NCI-H526 treated with DMSO at 0.1 percent for 48 hours (cell line): Measurements from ENCODE around the gene LHX8.
"Not testable (repeated sequence)": the region's sequence is repeated elsewhere in the genome, so short reads cannot be mapped to it uniquely, and the experiment has no call there.

ENCODE experiments used
- DNase-seq: peaks from one replicate; lab custom pipeline; 2025; lab: John Stamatoyannopoulos, UW

LHX8 gene

DNA sequence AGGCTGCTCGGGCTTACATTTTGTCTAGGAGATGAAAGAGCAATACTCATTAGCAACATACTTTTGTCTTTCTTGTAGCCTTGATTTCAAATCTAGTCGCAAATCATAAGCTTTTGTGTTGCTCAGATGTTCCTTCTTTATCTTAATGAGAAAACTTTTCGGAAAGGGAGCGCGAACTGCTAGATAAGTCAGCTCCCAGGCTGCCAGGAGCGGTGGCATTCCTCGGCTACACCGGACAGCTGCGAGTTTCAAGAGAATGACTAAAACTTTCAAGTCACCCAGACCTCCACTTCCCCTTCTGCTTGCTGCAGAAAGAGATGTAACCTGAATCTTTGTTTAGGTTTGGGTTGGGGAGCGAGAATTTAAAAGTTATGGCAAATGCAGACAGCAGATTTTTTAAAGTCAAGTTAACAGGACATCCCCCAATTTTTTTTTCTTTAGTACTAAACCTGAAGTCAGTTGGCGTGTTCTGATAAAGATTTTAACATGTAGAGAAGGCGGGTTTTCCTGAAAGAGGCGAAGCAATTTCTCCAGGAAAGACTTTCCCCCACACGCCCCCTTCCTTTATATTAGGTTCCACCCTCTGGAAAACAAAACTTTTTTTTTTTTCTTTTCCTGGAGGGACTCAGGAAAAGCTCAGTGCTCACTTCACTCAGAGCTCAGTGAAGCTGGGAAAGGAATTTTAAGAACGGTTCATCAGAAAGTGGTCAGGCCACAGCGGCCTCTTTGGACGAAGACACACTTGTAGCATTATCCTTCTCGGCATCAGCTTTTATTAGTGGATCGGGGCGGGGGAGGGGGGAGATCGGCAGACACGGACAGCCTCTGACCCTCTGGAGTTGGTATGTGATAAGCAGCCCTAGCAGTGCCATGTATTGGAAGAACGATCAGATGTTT, at the start of gene LHX8:
TSS of gene LHX8 (plus strand) at position 639 of the 897 bp plus-strand sequence. CDS start 2,227 bp downstream, outside the sequence.
- no peak for DNase-seq

- DNase-seq, result no peak
Measured at GRCh38 chr1:75085931-75086330, 48.3 kb upstream of the LHX8 start.

GRCh38 chr1:75087278-75087677, 46.9 kb upstream of the LHX8 start:
- no peak for DNase-seq

- no peak for DNase-seq
Measured at GRCh38 chr1:75092141-75092540, 42.0 kb upstream of the LHX8 start.

GRCh38 chr1:75097654-75098053, 36.5 kb upstream of the LHX8 start:
- DNase-seq, result no peak

- DNase-seq, result no peak
Measured at GRCh38 chr1:75099581-75099980, 34.6 kb upstream of the LHX8 start.

- DNase-seq, result no peak
Measured at GRCh38 chr1:75100481-75101092, 33.6 kb upstream of the LHX8 start.

- not testable (repeated sequence) for DNase-seq
Measured at GRCh38 chr1:75112362-75112951, 21.7 kb upstream of the LHX8 start.

DNA sequence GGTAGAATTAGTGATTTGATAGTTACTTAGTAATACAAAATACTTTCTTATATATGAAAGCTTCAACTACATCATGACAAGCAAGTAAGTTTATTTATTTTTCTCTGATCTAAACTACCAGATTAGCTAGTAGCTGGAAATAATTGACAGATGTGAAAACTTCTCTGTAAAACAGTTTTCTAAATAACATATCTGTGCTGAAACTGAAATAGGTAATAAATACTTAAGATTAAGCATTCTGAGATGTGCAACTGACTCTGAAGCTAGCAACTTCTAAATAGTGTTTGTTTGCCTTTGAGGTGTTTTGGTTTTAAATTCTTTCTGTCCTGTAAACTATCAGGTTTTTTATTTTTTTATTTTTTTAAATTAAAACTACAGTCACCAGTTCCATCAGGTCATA, 18.5 kb upstream of the LHX8 start:
- no peak for DNase-seq

- DNase-seq, result no peak
Measured at GRCh38 chr1:75123756-75124155, 10.4 kb upstream of the LHX8 start.

DNA sequence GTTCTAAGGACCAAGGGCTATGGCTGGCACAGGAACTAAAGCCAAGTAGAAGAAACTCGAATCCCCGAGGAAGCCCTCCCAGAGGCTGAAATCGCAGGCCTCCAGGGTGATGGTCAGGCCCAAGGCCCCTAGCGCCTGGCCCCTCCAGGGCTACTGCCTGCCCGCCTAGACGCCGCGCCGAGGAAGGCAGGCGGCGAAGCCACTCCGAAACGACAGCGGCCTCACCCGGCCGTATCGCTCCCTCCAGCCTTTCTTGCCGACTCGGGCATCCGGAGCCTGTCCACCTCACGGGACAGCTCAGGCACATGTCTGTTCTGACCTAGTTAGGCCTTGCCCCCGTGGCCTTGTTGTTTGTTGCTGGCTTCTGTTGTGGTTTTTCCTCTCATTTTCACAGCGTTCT, 9.7 kb upstream of the LHX8 start:
- DNase-seq, result no peak

GRCh38 chr1:75125161-75125726, 8.9 kb upstream of the LHX8 start:
- DNase-seq, result no peak

DNA sequence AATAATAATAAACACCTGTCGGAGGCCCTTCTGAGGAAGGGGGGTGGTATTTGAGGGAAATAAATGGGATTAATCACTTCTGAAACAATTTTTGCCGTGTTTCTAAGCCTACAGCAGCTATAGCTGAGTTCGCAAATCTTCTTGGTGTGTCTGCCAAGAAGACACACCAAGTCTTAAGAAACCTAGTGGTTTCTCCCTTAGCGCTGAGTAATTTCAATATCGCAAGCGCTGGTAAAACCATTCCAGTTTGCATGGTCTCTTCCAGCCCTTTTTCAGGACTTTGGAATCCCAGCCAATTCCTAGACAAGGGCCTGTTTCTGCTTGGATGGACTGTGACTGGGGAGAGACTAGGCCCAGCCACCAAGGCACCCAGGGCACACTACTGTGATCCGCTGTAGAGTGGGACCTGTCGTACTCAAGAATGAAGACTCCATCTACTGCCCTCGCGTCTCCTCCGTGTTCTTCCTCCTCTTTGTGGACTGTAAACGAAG, 7.5 kb upstream of the LHX8 start:
- no peak for DNase-seq

GRCh38 chr1:75127916-75128717, 6.1 kb upstream of the LHX8 start:
- DNase-seq, result no peak

DNA sequence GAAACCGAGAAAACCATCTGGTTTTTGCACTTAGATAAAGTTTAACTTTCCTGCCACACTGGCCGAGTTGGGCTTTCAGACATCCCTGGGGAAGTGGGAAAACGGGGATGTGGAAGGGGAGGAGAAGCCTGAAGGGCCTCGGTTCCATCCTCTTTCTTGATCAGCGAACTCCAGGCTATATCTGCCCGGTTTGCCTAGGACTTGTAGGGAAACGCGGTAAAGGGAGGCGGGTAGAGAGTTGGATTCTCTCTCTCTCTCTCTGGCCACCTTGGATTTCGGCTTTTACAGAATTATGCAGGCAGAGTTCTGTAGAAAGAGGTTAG, 4.6 kb upstream of the LHX8 start:
- no peak for DNase-seq

DNA sequence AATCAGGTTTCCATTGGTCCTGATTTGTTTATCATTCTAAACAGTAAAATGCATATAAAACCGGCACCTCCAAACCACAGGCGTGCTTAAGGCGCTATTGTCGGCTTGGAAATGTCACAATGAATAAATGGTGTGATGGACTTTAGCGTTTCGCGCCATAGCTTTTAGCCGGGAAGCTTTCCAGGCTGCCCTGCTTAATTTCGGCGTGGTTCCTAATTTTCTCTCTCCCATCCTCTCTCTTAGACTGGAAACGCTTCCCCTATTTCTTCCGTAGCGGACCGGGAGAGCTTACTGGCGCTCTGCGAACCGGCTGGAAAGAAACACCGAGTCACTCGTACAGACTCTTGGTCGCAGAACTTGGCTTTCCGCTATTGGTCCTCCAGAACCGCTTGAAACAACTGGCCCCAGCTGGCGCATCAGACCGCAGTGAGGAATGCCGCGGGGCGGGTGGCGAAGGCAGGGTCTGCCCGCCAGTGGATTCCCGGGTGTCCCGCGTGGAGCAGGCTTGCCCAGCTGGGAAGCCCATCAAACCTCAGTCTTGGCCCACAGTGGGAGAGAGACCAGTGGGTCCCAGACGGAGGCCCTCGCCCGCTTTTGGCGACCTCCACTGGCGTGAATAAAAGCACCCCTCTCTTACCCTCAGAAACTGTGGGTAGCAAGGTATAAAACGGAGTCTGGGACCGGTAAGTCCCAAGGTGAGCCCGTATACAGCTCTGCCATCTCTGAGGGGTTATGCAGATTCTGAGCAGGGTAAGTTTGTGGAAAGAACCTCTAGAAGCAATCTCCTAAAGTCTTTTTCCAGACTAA, 4.0 kb upstream of the LHX8 start:
- DNase-seq, result no peak

- no peak for DNase-seq
Measured at GRCh38 chr1:75130865-75131564, 3.2 kb upstream of the LHX8 start.

DNA sequence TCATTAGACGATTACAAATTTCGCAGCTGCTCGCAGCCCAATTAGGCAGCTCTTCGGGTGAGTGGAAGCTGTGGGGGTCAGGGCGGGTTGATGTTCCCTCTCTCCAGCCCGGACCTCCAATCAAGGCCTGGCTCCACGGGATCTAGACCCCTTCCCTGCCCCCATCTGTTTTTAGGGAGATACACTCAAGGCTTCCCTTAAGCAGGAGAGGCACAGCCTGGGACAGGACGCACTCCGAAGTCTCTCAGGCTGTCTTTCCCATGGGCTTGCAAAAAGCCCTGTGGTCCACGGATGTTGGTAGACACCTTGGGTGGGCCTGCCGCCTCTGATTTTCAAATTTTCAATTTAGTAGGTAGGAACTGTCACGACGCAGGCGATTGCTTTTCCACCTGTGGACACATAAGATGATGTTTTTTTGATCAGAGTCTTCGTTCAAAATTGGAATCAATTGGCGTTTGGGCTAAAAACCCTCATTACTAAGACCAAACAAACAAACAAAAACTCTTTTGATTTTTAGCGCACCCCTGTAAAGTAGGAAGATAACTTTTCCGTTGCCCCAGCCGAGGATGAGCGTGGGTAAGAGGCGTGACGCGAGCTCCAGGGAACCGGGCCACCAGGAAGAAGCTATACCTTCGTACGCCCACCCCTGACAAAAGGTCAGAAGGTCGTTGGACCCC, 2.5 kb upstream of the LHX8 start:
- no peak for DNase-seq

GRCh38 chr1:75132242-75132811, 1.9 kb upstream of the LHX8 start:
- no peak for DNase-seq
